ENCODE results near the gene TPX2.

DNA sequence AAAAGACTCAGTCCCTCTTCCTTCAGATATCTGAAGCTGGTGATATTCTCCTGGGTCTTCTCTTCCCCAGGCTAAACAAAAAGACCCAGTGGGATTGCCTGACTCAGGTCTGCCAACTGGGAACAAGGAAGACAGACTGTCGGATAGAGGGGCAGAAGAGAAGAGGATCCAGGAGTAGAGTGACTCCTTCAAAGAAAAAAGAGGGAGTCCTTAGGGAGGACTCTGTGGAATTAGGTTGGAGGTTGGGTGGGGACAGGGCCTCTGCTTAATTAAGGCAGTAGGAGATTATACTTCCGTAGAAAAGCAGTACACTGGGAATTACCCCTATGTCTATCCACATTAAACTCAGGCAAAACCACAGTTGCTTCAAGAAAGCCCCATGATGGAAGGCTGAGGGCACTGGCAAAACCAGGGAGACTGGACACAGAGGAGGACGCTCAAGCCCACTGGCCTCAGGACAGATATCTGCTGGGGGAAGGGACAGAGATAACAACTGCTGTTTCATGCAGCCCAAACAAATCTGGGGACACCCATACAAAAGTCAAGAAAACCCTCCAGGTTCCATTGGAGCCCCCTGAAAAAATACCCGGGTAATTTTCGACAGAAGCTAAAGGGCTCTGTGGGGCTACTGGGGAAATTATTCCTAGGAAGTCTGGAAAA is 22.1 kb upstream of the TPX2 start:
- TF ChIP-seq, protein P1, sequence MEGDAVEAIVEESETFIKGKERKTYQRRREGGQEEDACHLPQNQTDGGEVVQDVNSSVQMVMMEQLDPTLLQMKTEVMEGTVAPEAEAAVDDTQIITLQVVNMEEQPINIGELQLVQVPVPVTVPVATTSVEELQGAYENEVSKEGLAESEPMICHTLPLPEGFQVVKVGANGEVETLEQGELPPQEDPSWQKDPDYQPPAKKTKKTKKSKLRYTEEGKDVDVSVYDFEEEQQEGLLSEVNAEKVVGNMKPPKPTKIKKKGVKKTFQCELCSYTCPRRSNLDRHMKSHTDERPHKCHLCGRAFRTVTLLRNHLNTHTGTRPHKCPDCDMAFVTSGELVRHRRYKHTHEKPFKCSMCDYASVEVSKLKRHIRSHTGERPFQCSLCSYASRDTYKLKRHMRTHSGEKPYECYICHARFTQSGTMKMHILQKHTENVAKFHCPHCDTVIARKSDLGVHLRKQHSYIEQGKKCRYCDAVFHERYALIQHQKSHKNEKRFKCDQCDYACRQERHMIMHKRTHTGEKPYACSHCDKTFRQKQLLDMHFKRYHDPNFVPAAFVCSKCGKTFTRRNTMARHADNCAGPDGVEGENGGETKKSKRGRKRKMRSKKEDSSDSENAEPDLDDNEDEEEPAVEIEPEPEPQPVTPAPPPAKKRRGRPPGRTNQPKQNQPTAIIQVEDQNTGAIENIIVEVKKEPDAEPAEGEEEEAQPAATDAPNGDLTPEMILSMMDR (IDR thresholded peaks at IDR 0.05) = no peak
- TF ChIP-seq, protein P2, sequence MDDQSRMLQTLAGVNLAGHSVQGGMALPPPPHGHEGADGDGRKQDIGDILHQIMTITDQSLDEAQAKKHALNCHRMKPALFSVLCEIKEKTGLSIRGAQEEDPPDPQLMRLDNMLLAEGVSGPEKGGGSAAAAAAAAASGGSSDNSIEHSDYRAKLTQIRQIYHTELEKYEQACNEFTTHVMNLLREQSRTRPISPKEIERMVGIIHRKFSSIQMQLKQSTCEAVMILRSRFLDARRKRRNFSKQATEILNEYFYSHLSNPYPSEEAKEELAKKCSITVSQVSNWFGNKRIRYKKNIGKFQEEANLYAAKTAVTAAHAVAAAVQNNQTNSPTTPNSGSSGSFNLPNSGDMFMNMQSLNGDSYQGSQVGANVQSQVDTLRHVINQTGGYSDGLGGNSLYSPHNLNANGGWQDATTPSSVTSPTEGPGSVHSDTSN (IDR thresholded peaks at IDR 0.05) = no peak
